HEK293 (cell line): ENCODE data around the gene TSR3.

Experiments
- CTCF ChIA-PET: fragments of 350-600 bp; formaldehyde crosslinking; extraction: SDS; loops from one replicate; lab custom pipeline; 2021; ENCODE audit warnings: antibody characterized with exemption; lab: Yijun Ruan, JAX
- POLR2A ChIA-PET: fragments of 300-600 bp; formaldehyde crosslinking; extraction: SDS; loops from one replicate; lab custom pipeline; 2020; ENCODE audit warnings: antibody characterized with exemption, inconsistent platforms; lab: Yijun Ruan, JAX
- H3K27ac ChIP-seq: fragments of 200-500 bp; sonication (Bioruptor generic); 2 replicates; pipeline ENCODE4 v1.5.1; 2014; ENCODE audit warnings: low read depth, low read length, control low read depth, inconsistent platforms; ENCODE audit errors: extremely low read depth
- H3K36me3 ChIP-seq, 2 experiments: fragments of 200-500 bp in 1 of 2; sonication (Bioruptor generic) in 1 of 2; 1 replicate in 1 of 2; 2 replicates in 1 of 2; pipeline ENCODE4 v1.5.1; 2014 to 2017; ENCODE audit warnings: inconsistent platforms in 2 of 2, low read length in 2 of 2; ENCODE audit not compliant: control insufficient read depth in 2 of 2, insufficient read depth in 1 of 2
- H3K4me1 ChIP-seq: fragments of 200-500 bp; sonication (Bioruptor generic); 2 replicates; pipeline ENCODE4 v1.5.1; 2014; ENCODE audit warnings: mild to moderate bottlenecking, low read length, inconsistent platforms; ENCODE audit not compliant: control insufficient read depth, insufficient read depth
- H3K4me3 ChIP-seq: 2 replicates; pipeline ENCODE4 v1.5.1; 2011; ENCODE audit warnings: low read depth, mild to moderate bottlenecking, control low read depth, low read length, moderate library complexity
- H3K9me3 ChIP-seq: fragments of 200-500 bp; sonication (Bioruptor generic); 2 replicates; pipeline ENCODE4 v1.5.1; 2014; ENCODE audit warnings: low read depth, low read length, inconsistent platforms; ENCODE audit not compliant: control insufficient read depth, insufficient read depth
- BCL11A ChIP-seq: fragments of 450-650 bp; formaldehyde crosslinking; IDR thresholded peaks from 2 replicates; pipeline ENCODE4 v1.5.1; 2016; ENCODE audit warnings: low read depth, missing biosample characterization, missing genetic modification characterization
- ELK4 ChIP-seq: IDR thresholded peaks from 2 replicates; pipeline ENCODE4 v1.6.1; 2011; ENCODE audit warnings: mild to moderate bottlenecking, low read depth, low read length, borderline replicate concordance
- GLI2 ChIP-seq: fragments of 450-650 bp; formaldehyde crosslinking; IDR thresholded peaks from 2 replicates; pipeline ENCODE4; 2017; ENCODE audit warnings: missing biosample characterization, missing genetic modification characterization, low read depth, borderline replicate concordance
- KLF1 ChIP-seq: fragments of 450-650 bp; formaldehyde crosslinking; IDR thresholded peaks from 2 replicates; pipeline ENCODE4 v1.5.1; 2016; ENCODE audit warnings: missing biosample characterization, missing genetic modification characterization
- OSR2 ChIP-seq: fragments of 450-650 bp; formaldehyde crosslinking; IDR thresholded peaks from 2 replicates; pipeline ENCODE4 v1.5.1; 2016; ENCODE audit warnings: missing biosample characterization, missing genetic modification characterization
- SCRT1 ChIP-seq: fragments of 450-650 bp; formaldehyde crosslinking; IDR thresholded peaks from 2 replicates; pipeline ENCODE4 v1.5.1; 2016; ENCODE audit warnings: missing biosample characterization, missing genetic modification characterization, borderline replicate concordance
- SETDB1 ChIP-seq: IDR thresholded peaks from one replicate; pipeline ENCODE4 v1.6.1; 2017; ENCODE audit warnings: mild to moderate bottlenecking, low read length, moderate library complexity, mixed read lengths; ENCODE audit not compliant: insufficient read length
- SP2 ChIP-seq: fragments of 450-650 bp; formaldehyde crosslinking; IDR thresholded peaks from 2 replicates; pipeline ENCODE4 v1.5.1; 2016; ENCODE audit warnings: missing biosample characterization, missing genetic modification characterization
- YY1 ChIP-seq: fragments of 450-650 bp; formaldehyde crosslinking; IDR thresholded peaks from 2 replicates; pipeline ENCODE4 v1.5.1; 2018; ENCODE audit warnings: missing biosample characterization, missing genetic modification characterization
- ZNF10 ChIP-seq: fragments of 450-650 bp; formaldehyde crosslinking; IDR thresholded peaks from 2 replicates; pipeline ENCODE4 v1.5.1; 2017; ENCODE audit warnings: missing biosample characterization, missing genetic modification characterization
- ZNF112 ChIP-seq: fragments of 450-650 bp; formaldehyde crosslinking; IDR thresholded peaks from 2 replicates; pipeline ENCODE4 v1.5.0; 2017; ENCODE audit warnings: missing biosample characterization, missing genetic modification characterization
- ZNF16 ChIP-seq: fragments of 450-650 bp; formaldehyde crosslinking; IDR thresholded peaks from 2 replicates; pipeline ENCODE4 v1.5.1; 2016; ENCODE audit warnings: low read depth, missing biosample characterization, missing genetic modification characterization
- ZNF248 ChIP-seq: fragments of 450-650 bp; formaldehyde crosslinking; IDR thresholded peaks from 2 replicates; pipeline ENCODE4 v1.5.1; 2017; ENCODE audit warnings: missing biosample characterization, missing genetic modification characterization
- ZNF266 ChIP-seq: fragments of 450-650 bp; formaldehyde crosslinking; IDR thresholded peaks from 2 replicates; pipeline ENCODE4 v1.5.1; 2016; ENCODE audit warnings: missing biosample characterization, missing genetic modification characterization, low read depth
- ZNF280D ChIP-seq: fragments of 450-650 bp; formaldehyde crosslinking; IDR thresholded peaks from 2 replicates; pipeline ENCODE4 v1.5.1; 2016; ENCODE audit warnings: missing biosample characterization, missing genetic modification characterization
- ZNF302 ChIP-seq: fragments of 450-650 bp; formaldehyde crosslinking; IDR thresholded peaks from 2 replicates; pipeline ENCODE4 v1.5.1; 2016; ENCODE audit warnings: missing biosample characterization, missing genetic modification characterization, low read depth
- ZNF416 ChIP-seq: fragments of 450-650 bp; formaldehyde crosslinking; IDR thresholded peaks from 2 replicates; pipeline ENCODE4 v1.5.1; 2016; ENCODE audit warnings: missing biosample characterization, missing genetic modification characterization
- ZNF48 ChIP-seq: fragments of 450-650 bp; formaldehyde crosslinking; IDR thresholded peaks from 2 replicates; pipeline ENCODE4 v1.5.1; 2016; ENCODE audit warnings: missing biosample characterization, missing genetic modification characterization
- ZNF561 ChIP-seq: fragments of 450-650 bp; IDR thresholded peaks from 2 replicates; pipeline ENCODE4 v1.5.1; 2018; ENCODE audit warnings: missing biosample characterization, missing genetic modification characterization, borderline replicate concordance
- ZNF600 ChIP-seq: fragments of 450-650 bp; formaldehyde crosslinking; IDR thresholded peaks from 2 replicates; pipeline ENCODE4 v1.5.1; 2016; ENCODE audit warnings: missing biosample characterization, missing genetic modification characterization
- ZNF621 ChIP-seq: fragments of 450-650 bp; formaldehyde crosslinking; IDR thresholded peaks from 2 replicates; pipeline ENCODE4 v1.5.1; 2017; ENCODE audit warnings: missing biosample characterization, missing genetic modification characterization
- ZNF629 ChIP-seq: fragments of 450-650 bp; formaldehyde crosslinking; IDR thresholded peaks from 2 replicates; pipeline ENCODE4 v1.5.1; 2017; ENCODE audit warnings: missing biosample characterization, missing genetic modification characterization
- ZNF768 ChIP-seq: fragments of 450-650 bp; formaldehyde crosslinking; IDR thresholded peaks from 2 replicates; pipeline ENCODE4 v1.5.1; 2018; ENCODE audit warnings: missing biosample characterization, mild to moderate bottlenecking, missing genetic modification characterization
- TF ChIP-seq, protein P1 (sequence below): fragments of 450-650 bp; formaldehyde crosslinking; IDR thresholded peaks from 2 replicates; pipeline ENCODE4 v1.5.0; 2017; ENCODE audit warnings: missing biosample characterization, missing genetic modification characterization, borderline replicate concordance

TSR3 gene

GRCh38 chr16:1308036-1308976 is 43.4 kb downstream of the TSR3 start (continued):
- TF ChIP-seq ZNF600 (tag by site-specific recombination) (peak; percentile 41; the same call in 1 of the 2 replicates), ELK4 (no peak), GLI2 (tag by site-specific recombination) (no peak), ZNF629 (tag by site-specific recombination) (no peak)

DNA sequence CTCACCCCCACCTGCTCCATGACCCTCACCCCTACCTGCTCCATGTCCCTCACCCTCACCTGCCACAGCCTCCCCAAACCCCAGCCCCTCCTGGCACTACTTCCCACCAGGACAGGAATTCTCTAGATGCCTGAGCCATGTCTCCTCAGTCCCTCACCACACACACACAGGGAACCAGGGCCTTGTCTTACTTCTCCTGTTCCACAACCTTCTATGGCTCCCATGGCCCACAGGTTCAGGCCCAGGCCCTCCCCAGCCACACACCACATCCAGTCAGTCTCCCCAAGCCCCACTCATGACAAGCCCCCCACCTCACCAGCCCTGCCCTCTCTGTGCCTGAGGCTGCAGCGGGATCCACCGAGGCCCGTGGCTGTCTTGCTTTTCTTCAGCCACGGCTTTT is 45.3 kb downstream of the TSR3 start:
- no peaks in the 10 kb centered on the region for H3K9me3 ChIP-seq
- ChIA-PET CTCF (no interaction called here), POLR2A (no interaction called here)
- peaks cover 4% of the 10 kb centered on the region for H3K4me1 ChIP-seq
- TF ChIP-seq ZNF621 = no peak
- TF ChIP-seq ZNF16 = peak; percentile 50; the same call in 1 of the 2 replicates
- no peak overlapping the region for H3K27ac ChIP-seq
- no peak overlapping the region for H3K4me3 ChIP-seq
- peaks cover 0 to 6% of the 10 kb centered on the region in 2 experiments; a peak in 1 of 3 replicates for H3K36me3 ChIP-seq

GRCh38 chr16:1305823-1306222 is 45.9 kb downstream of the TSR3 start:
- TF ChIP-seq ZNF10 = no peak
- TF ChIP-seq, protein P1, sequence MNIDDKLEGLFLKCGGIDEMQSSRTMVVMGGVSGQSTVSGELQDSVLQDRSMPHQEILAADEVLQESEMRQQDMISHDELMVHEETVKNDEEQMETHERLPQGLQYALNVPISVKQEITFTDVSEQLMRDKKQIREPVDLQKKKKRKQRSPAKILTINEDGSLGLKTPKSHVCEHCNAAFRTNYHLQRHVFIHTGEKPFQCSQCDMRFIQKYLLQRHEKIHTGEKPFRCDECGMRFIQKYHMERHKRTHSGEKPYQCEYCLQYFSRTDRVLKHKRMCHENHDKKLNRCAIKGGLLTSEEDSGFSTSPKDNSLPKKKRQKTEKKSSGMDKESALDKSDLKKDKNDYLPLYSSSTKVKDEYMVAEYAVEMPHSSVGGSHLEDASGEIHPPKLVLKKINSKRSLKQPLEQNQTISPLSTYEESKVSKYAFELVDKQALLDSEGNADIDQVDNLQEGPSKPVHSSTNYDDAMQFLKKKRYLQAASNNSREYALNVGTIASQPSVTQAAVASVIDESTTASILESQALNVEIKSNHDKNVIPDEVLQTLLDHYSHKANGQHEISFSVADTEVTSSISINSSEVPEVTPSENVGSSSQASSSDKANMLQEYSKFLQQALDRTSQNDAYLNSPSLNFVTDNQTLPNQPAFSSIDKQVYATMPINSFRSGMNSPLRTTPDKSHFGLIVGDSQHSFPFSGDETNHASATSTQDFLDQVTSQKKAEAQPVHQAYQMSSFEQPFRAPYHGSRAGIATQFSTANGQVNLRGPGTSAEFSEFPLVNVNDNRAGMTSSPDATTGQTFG (tag by site-specific recombination) = no peak
- no peak for TF ChIP-seq YY1 (tag by site-specific recombination)
- TF ChIP-seq ELK4 = no peak
- no peak for TF ChIP-seq ZNF280D (tag by site-specific recombination)
- no peak for TF ChIP-seq ZNF248
- TF ChIP-seq ZNF48 (tag by site-specific recombination) = no peak
- no peak for TF ChIP-seq ZNF112 (tag by site-specific recombination)
- no peak for TF ChIP-seq SP2 (tag by site-specific recombination)
- no peak for TF ChIP-seq SETDB1
- no peak for TF ChIP-seq ZNF266
- TF ChIP-seq ZNF416 = no peak
- no peak for TF ChIP-seq OSR2 (tag by site-specific recombination)
- TF ChIP-seq SCRT1 = no peak
- no peak for TF ChIP-seq KLF1 (tag by site-specific recombination)
- no peak for TF ChIP-seq ZNF561
- no peak for TF ChIP-seq GLI2 (tag by site-specific recombination)
- TF ChIP-seq ZNF302 = no peak
- no peak for TF ChIP-seq BCL11A (tag by site-specific recombination)
- TF ChIP-seq ZNF768 (tag by site-specific recombination) = no peak
- TF ChIP-seq, all 188 proteins: peak for 0
- ChIA-PET POLR2A (no interaction called here), CTCF (no interaction called here)
- no peaks in the 10 kb centered on the region for H3K4me1 ChIP-seq
- peaks cover 0 to 5% of the 10 kb centered on the region in 2 experiments; a peak in 1 of 3 replicates for H3K36me3 ChIP-seq
- no peak overlapping the region for H3K27ac ChIP-seq
- no peak overlapping the region for H3K4me3 ChIP-seq
- no peaks in the 10 kb centered on the region for H3K9me3 ChIP-seq
